HG02885 (cell line): ENCODE measurements around the gene PYDC1.
"Not testable (repeated sequence)": the region's sequence is repeated elsewhere in the genome, so short reads cannot be mapped to it uniquely, and the experiment has no call there.

Source experiments
- ATAC-seq: cut with Tn5 transposase; IDR thresholded peaks from one replicate; pipeline ENCODE4 v1.9.1; 2021; ENCODE audit warnings: mild to moderate bottlenecking; ENCODE audit not compliant: unreplicated experiment, poor library complexity

Gene PYDC1

DNA sequence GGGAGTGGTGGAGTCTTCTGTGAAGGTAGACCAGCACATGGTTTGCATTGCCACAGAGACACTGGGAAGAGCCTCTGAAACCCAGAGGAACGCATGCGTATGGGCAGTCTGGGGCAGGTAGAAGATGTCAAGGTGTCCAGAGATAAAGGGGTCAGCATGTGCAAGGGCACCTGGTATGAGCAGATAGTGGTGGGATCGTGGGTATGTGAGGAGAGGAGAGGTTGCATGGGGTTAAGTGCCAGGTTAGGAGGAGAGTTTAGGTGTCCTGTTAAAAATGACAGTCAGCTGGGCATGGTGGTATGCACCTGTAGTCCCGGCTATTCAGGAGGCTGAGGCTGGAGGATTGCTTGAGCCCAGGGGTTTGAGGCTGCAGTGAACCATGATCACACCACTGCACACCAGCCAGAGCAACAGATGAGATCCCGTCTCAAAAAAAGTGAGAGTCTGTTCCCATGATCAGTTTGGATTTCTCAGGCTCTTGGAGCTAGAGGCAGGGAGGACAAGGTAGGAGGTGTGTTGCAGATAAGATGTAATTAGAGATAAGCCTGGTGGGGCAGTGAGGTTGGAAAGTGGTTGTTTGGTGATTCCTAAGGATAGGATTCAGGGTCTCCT, 17.4 kb downstream of the PYDC1 start:
- no peak for ATAC-seq

DNA sequence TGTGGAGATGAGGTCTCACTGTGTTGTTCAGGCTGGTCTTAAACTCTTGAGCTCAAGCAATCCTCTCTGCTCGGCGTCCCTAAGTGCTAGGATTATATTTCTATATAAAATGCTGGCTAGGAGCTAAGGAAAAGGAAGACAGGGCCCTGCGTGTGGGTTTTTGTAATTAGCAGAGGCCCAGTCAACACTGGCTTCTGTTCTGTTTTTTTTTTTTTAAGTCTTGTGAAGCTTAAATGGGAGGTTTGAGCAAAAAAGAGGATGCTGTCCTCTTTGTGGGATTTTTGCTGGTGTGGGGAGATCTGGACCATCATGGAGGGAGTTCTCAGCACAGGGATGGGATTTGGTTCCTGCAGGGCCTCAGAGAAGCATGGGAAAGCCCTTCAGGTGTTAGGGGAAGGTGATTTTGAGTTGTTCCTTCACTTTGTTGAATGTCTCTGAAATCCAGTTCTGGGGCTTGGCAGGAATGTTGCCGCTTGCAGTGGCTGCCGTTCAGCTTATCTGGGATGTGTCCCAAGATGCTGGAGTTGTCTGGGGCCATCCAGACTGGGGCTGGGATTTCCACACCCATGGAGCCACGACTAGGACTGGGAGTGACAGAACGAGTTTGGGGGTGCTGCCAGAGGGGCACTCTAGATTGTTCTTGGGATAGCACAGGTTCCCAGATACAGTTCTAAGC, 18.6 kb downstream of the PYDC1 start:
- no peak for ATAC-seq

DNA sequence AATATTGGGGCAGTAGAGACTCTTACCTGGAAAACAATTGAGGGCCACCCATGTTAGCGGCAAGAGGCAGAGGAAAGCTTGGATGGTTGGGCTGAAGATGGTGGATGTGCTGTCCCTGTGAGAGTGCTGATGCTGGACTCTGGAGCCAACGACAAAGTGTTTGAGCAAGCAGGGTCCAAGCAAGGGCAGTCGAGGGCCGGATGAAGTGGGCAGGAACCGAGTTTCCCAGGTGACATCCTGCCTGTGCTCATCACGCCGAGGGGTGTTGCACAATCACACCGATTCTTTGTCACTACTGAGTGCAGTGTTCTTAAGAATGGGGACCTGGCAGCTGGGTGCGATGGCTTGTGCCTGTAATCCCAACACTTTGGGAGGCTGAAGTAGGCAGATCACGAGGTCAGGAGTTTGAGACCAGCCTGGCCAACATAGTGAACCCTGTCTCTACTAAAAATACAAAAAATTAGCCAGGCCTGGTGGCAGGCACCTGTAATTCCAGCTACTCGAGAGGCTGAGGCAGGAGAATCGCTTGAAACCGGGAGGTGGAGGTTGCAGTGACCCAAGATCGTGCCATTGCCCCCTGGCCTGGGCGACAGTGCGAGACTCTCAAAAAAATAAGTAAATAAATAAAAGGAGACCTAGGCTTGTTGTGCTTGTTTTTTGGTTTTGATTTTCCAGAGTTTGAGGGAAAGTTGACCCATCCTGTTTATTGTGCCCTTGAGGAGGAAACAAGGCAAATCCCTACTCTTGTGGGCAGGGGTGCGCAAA, 20.4 kb downstream of the PYDC1 start:
- no peak for ATAC-seq

DNA sequence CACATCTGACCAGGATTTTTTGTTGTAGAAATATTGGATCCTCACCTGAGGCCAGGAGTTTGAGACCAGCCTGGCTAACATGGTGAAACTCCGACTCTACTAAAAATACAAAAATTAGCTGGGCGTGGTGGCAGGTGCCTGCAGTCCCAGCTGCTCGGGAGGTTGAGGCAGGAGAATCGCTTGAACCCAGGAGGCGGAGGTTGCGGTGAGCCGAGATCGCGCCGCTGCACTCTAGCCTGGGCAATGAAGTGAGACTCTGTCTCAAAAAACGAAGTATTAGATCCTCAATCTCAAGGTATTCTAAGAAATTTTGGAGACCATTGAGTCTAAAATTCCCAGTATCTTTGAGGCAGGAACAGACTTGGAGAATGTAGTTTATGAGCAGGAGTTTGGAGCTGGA, 21.1 kb downstream of the PYDC1 start:
- ATAC-seq: not testable (repeated sequence)

DNA sequence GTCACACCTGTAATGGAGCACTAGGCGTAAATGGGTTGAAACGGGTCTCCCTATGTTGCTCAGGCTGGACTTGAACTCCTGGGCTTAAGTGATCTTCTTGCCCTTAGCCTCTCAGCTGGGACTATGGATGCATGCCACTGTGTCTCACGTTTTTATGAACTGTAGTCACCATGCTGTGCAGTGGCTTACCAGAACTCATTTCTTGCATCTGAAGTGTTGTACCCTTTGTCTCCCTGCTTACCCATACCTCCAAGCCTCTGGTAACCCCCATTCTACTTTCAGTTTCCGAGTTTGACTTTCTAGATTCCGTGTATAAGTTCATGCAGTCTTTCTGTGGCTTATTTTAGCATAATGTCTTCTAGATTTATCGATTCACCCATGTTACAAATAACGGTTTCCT, 22.0 kb downstream of the PYDC1 start:
- ATAC-seq: no peak

DNA sequence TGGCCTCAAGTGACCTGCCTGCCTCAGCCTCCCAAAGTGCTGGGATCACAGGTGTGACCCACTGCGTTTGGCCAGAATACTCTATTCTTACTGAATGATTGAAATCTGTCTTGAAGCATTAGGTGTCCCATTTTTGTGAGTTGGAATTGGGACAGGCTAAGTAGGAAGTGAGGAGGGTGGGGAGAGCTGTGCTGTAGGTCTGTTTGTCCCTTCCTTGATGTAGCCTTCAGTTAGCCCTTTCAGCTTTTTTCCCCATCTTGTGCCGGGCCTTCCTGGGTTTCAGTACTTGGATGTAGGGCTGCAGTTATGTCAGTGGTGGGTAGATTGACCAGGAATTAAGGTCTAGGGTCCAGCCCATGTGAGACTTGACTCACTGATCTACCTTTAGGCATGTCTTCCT, 23.1 kb downstream of the PYDC1 start:
- no peak for ATAC-seq

DNA sequence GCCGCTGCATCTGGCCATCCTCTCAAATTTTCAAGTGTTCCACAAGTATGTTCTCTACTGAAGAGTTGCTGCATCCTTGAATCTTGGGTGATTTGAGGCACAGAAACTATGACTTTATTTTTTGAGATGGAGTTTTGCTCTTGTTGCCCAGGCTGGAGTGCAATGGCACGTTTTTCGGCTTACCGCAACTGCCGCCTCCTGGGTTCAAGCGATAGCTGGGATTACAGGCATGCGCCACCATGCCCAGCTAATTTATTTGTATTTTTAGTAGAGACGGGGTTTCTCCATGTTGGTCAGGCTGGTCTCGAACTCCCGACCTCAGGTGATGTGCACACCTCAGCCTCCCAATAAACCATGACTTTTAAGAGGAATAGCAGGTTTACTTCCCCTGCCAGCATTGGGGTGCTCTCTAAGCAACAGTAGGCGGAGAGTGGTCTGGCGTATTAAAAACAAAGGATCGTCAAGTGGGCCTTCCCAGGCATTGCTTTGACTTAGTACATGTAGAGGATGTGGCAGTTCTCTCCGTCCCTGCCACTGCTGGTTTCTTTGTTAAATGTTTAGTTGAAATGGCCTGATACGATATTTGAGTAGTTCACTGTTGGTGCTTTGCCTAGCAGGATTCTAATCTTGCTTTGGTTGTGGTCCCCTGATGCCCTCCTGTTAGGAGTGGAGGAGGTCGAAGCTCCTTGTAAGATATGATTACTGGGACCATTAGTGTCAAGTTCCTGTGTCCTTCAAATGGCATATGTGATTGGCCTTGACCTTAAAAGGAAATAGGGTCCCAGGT, 23.9 kb downstream of the PYDC1 start:
- no peak for ATAC-seq

DNA sequence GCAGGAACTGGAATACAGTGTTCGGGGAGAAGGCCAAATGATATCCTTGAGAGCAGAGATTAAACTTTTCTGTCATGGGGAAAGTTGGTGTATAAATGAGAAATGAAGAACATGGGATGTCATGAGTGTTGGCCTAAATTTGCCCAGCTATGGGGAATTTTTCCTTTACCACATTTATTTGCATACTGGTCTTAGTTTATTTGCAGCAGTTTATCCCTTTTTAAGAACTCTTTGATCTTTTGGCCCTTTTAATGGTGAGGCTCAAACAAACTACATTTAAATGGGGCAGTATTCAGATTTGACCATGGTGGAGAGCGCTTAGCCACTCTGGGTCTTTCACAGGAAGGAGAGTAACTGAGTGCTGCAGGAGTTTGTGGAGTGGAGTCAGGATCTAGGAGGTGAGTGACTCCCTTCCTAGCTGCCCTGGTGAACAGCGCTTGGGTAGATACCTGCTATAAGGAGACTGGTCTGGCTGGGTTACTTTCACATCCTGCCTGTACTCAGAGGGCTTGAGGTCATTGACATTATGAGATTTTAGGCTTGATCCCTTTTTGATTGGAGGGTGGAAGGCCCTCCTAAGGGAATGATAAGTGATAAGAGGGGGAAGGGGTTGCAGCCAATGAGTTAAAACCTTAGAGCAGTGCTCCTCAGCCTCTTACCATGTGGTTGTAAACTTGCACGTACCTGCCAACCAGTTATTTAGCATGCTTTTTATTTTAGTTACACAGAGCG, 25.1 kb downstream of the PYDC1 start:
- no peak for ATAC-seq

DNA sequence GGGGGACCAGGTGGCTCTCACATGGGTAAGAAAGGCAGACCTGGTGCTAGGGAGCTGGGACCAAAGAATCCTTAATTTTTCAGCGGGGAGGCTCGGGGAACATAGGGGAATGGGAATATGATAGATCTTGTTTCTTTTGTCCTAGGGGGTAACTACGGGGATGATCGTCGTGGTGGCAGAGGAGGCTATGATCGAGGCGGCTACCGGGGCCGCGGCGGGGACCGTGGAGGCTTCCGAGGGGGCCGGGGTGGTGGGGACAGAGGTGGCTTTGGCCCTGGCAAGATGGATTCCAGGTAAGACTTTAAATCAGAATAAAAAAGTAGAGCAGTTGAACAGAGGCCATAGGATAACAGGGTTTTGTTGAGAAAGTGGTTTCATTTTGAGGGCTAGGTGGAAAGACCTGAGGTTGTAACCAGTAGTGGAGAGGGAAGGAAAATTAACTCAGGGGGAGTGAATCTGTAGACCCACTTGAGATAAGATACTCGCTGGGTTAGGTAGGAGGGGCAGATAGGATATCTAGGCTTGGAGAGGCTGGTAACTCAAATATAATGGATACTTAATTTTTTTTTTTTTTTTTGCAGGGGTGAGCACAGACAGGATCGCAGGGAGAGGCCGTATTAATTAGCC, 26.0 kb downstream of the PYDC1 start:
- no peak for ATAC-seq

DNA sequence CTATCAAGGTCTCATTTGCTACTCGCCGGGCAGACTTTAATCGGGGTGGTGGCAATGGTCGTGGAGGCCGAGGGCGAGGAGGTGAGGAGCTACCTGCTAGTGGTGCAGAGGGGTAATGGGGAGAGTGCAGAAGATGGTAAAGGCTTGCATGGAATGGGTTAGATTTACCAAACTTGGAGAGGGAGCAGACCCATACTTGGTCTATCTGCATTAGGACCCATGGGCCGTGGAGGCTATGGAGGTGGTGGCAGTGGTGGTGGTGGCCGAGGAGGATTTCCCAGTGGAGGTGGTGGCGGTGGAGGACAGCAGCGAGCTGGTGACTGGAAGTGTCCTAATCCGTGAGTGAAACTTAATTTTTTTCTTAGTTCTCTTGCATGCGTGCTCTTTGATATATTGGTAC, 26.9 kb downstream of the PYDC1 start:
- ATAC-seq: no peak

DNA sequence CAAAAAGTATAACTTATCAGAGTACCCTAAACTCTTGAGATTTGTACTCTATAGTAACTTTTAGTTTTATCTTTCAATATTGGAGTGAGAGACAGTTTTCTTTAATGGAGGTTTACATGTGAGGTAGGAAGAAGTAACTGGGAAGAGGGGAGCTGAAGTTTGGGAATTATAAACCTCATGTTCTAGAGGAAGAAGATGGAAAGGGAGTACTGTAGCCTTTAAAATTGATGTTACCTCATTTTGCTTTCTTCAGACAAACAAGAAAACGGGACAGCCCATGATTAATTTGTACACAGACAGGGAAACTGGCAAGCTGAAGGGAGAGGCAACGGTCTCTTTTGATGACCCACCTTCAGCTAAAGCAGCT, 27.5 kb downstream of the PYDC1 start:
- no peak for ATAC-seq

DNA sequence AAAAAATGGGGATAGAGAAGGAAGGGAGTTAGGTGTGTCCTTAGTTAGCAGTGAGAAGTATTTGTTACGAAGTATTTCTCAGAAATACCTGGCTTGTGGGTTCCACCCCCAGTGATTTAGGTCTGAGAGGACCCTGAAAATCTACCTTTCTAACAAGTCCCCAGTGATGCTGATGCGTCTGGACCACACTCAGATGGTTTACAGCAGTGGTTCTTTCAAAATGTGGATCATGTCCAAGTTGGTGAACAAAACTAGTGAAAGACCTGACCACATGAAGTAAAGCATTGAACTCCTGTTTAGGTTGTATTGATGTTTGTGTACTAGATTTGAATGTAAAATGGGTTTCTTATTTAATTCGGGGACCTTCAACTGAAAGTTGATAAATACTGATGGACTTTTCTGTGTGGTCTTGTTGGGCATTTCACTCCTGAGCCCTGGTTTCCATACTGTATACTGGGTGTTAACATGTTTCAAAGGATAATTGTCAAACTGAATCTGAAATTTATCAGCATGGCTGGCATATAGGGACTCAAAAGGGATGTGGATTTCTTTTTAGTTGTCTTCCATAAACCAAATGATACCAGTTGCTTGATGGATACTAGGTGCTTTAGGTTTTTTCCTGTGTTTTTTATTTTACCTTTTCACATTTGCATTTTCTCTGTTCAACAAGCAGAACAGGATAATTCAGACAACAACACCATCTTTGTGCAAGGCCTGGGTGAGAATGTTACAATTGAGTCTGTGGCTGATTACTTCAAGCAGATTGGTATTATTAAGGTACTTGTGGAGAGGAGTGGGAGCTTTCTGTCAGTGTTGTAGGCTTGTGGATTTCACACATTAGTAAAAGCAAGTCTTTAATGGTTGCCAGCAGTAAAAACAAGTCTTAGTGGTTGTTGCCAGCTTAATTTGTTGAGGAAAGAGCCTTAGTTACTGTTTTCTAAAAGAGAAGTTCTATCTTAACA, 28.2 kb downstream of the PYDC1 start:
- ATAC-seq: no peak

DNA sequence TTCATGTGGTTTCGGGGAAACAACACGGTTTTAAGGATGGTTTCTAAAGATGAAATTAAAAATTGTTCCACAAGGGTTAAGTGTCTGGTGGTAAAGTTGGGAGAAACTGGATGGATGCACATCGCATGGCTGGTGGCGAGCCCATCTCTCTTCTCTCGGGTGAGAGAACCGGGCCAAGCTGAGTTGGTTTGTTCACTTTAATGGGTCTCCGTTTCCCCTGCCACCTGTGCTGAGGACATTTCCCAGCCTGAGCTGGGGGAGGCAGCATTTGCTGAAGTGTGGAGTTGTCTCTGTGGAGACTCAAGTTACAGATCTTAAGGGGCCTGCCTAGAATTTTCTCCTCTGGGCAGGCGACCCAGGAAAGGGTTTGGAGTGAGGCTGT, 29.1 kb downstream of the PYDC1 start:
- no peak for ATAC-seq

DNA sequence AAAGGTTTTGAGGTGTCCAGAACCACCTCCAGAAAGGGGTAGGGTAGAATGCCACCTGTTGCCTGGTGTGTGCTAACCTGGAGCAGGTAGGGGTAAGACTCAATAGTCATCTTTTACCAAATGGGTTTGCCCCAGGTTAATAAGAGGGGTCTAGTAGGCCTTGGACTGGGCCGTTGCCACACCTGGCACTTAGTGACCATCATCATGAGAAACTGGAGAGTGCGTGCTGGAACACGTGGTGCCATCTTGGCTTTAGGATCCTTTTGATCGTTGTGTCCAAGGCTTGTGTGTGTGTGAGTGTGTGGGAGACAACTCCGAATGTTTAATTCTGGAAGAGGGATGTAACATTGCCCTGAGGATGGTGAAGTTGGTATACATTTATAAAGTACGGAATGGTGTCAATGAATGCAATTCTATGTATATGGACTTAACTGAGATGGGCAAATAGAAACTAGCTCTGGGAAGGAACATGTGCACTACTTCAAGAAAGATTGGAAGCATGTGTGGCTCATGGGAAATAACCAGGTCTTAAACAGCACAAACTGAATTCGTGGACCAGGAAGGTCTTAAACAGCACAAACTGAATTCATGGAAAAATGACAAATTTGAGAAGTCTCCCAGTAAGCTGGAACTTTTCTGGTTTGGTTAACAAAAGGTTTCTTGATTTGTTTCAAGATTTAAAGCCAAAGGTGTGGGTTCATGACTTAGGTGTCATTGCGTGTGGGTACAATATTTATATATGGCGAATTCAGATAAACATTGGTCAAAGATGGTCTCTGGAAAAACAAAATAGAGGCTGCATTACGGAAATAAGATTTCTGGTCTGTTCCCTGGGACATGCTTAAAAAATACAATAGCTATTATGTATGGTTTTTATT, 29.8 kb downstream of the PYDC1 start:
- no peak for ATAC-seq

DNA sequence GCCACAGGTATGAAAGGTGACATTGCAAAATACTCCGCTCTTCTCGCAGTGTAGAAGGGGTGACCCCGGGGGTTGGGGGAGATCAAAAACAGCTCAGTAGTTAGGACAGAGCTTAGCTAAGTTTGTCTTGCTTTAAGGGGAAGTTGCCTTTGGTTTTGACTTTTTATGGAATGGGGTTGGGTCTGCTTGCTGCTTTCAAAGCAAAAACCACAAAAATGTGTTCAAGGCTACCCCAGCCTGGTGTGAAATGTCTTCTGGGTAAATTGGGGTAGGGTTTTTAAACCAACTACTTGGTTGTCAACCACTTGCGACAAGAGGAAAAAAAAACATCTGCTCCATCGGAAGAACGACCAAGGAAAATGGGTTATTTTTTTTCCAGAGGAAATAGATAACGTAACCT, 30.8 kb downstream of the PYDC1 start:
- ATAC-seq: no peak

DNA sequence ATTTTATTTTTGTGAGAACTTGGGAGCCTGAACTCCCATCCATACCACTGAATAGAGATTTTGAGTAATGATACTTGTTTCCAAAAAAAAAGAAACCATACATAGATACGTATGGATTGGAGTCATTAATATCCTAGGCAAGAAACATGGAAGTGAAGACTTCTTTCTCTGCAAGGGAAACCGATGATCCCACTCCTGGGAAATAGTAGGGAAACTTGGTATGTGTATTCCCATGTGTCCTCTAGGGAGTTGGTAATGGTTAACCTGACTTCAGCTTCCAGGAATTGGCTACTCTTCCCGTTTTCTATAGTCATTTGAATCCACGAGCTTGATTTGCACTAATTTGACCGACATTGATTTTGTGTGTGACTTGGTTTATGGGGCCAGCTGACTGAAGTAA, 31.6 kb downstream of the PYDC1 start:
- no peak for ATAC-seq

DNA sequence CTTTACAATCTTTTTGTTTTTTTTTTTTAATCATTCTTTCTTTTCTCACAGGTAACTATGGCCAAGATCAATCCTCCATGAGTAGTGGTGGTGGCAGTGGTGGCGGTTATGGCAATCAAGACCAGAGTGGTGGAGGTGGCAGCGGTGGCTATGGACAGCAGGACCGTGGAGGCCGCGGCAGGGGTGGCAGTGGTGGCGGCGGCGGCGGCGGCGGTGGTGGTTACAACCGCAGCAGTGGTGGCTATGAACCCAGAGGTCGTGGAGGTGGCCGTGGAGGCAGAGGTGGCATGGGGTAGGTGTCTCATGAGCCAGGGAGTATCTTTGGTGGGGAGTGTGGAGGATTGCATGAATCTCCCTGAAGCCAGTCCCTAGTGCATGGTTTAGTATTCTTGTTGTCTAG, 32.0 kb downstream of the PYDC1 start:
- no peak for ATAC-seq
